K562 (cell line): Measurements from ENCODE around the gene NPM3. TPM values are rescaled to one million over a fixed set of nuclear protein-coding genes. Genes with fewer than 3 reads are reported as not detected.

ENCODE experiments used
- CHD2 ChIP-seq: IDR thresholded peaks from 2 replicates; pipeline ENCODE4 v1.6.1; 2011; ENCODE audit warnings: low read depth, low read length
- CXXC5 ChIP-seq: fragments of 250-450 bp; sonication (Bioruptor Pico); IDR thresholded peaks from 2 replicates; pipeline ENCODE4 v1.8.0; 2022; ENCODE audit warnings: inconsistent platforms, mild to moderate bottlenecking, moderate library complexity
- KLF13 ChIP-seq: fragments of 450-650 bp; IDR thresholded peaks from 2 replicates; pipeline ENCODE4 v1.6.1; 2016; ENCODE audit warnings: missing genetic modification characterization, low read depth, mild to moderate bottlenecking, missing compliant biosample characterization, moderate library complexity, borderline replicate concordance
- MAFG ChIP-seq: fragments of 450-650 bp; conservative IDR thresholded peaks from 2 replicates; pipeline ENCODE4 v1.6.1; 2016; ENCODE audit warnings: missing genetic modification characterization, missing compliant biosample characterization
- MAFK ChIP-seq: IDR thresholded peaks from 2 replicates; pipeline ENCODE4 v1.6.1; 2011; ENCODE audit warnings: low read length, improper control_type of control experiment
- MTA2 ChIP-seq: fragments of 450-650 bp; IDR thresholded peaks from 2 replicates; pipeline ENCODE4 v1.6.1; 2016; ENCODE audit warnings: low read depth
- MTF1 ChIP-seq: fragments of 250-450 bp; sonication (Bioruptor Pico); IDR thresholded peaks from 2 replicates; pipeline ENCODE4 v1.9.0; 2021; ENCODE audit warnings: moderate library complexity, mild to moderate bottlenecking, inconsistent platforms, borderline replicate concordance
- NCOA1 ChIP-seq: fragments of 450-650 bp; IDR thresholded peaks from 2 replicates; pipeline ENCODE4 v1.6.1; 2016; ENCODE audit warnings: low read depth
- NCOR1 ChIP-seq: fragments of 450-650 bp; IDR thresholded peaks from 2 replicates; pipeline ENCODE4 v1.6.1; 2016; ENCODE audit warnings: mild to moderate bottlenecking, moderate library complexity
- OTX1 ChIP-seq: fragments of 450-650 bp; formaldehyde crosslinking; IDR thresholded peaks from 2 replicates; pipeline ENCODE4 v1.4.0; 2022; ENCODE audit warnings: mild to moderate bottlenecking
- POLR2G ChIP-seq: fragments of 200-400 bp; formaldehyde crosslinking; IDR thresholded peaks from 2 replicates; pipeline ENCODE4 v1.6.1; 2017; ENCODE audit warnings: low read depth, mild to moderate bottlenecking, antibody characterized with exemption, low read length, moderate library complexity
- PURB ChIP-seq: sonication (generic); formaldehyde crosslinking; IDR thresholded peaks from 2 replicates; pipeline ENCODE4 v1.9.0; 2021; ENCODE audit warnings: low read depth, mild to moderate bottlenecking, missing genetic modification reagents
- RBM17 ChIP-seq: fragments of 200-400 bp; formaldehyde crosslinking; IDR thresholded peaks from 2 replicates; pipeline ENCODE4 v1.6.1; 2017; ENCODE audit warnings: low read depth, mild to moderate bottlenecking, low read length, borderline replicate concordance
- STAG1 ChIP-seq: sonication (generic); formaldehyde crosslinking; IDR thresholded peaks from 2 replicates; pipeline ENCODE4 v1.5.0; 2020; ENCODE audit warnings: missing genetic modification reagents, borderline replicate concordance
- TARDBP ChIP-seq: fragments of 450-650 bp; IDR thresholded peaks from 2 replicates; pipeline ENCODE4 v1.6.1; 2016
- USF2 ChIP-seq: sonication (generic); formaldehyde crosslinking; IDR thresholded peaks from 2 replicates; pipeline ENCODE4 v1.5.0; 2020; ENCODE audit warnings: missing genetic modification reagents
- ZBTB9 ChIP-seq: fragments of 450-650 bp; formaldehyde crosslinking; IDR thresholded peaks from 2 replicates; pipeline ENCODE4 v1.4.0; 2020; ENCODE audit warnings: mild to moderate bottlenecking, moderate library complexity
- ZMIZ1 ChIP-seq, 2 experiments: fragments of 150-350 bp in 1 of 2; IDR thresholded peaks; 2 replicates each; pipeline ENCODE4 v1.6.1; 2012 to 2016; ENCODE audit warnings: low read depth in 2 of 2, low read length in 2 of 2, mild to moderate bottlenecking in 1 of 2, moderate library complexity in 1 of 2
- ZNF395 ChIP-seq: fragments of 200-800 bp; sonication (Bioruptor generic); IDR thresholded peaks from 2 replicates; pipeline ENCODE4 v1.6.1; 2017; ENCODE audit warnings: missing genetic modification characterization, missing compliant biosample characterization
- polyA plus RNA-seq, 8 experiments: library from polyadenylated mRNA; depleted of rRNA in 4 of 8; stranded (reverse) in 5 of 8; unstranded in 3 of 8; fragments of >200 nt; fragmentation: Nextera tagmentation in 2 of 8; fragmentation: Illumina TruSeq in 1 of 8; extraction: Ambion mirVana in 2 of 8; extraction: Trizol in 1 of 8; gene quantifications; 2 replicates each; pipeline versions ENCODE4 v1.2.1 to v1.2.3, GENCODE V29; 2011 to 2014; ENCODE audit warnings: inconsistent platforms in 1 of 8, missing spikeins in 1 of 8
- total RNA-seq, 7 experiments: library from RNA; depleted of rRNA in 6 of 7; stranded (reverse); fragments of >200 nt in 6 of 7; fragmentation: Illumina TruSeq in 2 of 7; extraction: Trizol in 2 of 7; gene quantifications; 2 replicates each; pipeline versions ENCODE4 v1.2.1 to v1.2.3, GENCODE V29; 2011 to 2021; ENCODE audit warnings: low replicate concordance in 1 of 7

NPM3 gene
- total and polyA plus RNA-seq, 9 of the 15 experiments (the other 6 are each of a cell fraction or from before 2014, with no cell fraction given) = 15.2 to 239 (median 114) TPM

- TF ChIP-seq ZMIZ1 (IDR thresholded peaks at IDR 0.05; ENCODE audit: low read depth in 2 of 2, low read length in 2 of 2) (0 out of 4 replicates have a peak, but pooled peaks of 1 of the 2 experiments have one; percentile 20), ZNF395 (CRISPR knock-in tag) (peak; percentile 78), PURB (no peak), MAFK (peak; percentile 35; the same call in 1 of the 2 replicates), MAFG (peak; percentile 76), KLF13 (tag) (peak; percentile 98), NCOA1 (peak; percentile 55; the same call in 1 of the 2 replicates), RBM17 (no peak), USF2 (CRISPR knock-in tag) (no peak), OTX1 (CRISPR knock-in tag) (0 out of 2 replicates have a peak, but pooled peaks have one; percentile 71), CXXC5 (CRISPR knock-in tag) (peak; percentile 84), TARDBP (peak; percentile 85), STAG1 (CRISPR knock-in tag) (no peak), MTF1 (CRISPR knock-in tag) (no peak), POLR2G (peak; percentile 66; the same call in 1 of the 2 replicates), NCOR1 (peak; percentile 10; the same call in 1 of the 2 replicates), MTA2 (0 out of 2 replicates have a peak, but pooled peaks have one; percentile 31), ZBTB9 (peak; percentile 70; the same call in 1 of the 2 replicates), CHD2 (peak; percentile 43; the same call in 1 of the 2 replicates)
Observed at GRCh38 chr10:101830322-101831168, 47.3 kb upstream of the NPM3 start (continued).
